SH-SY5Y (cell line): ENCODE measurements around the gene GPBP1.

ENCODE experiments used
- GATA2 ChIP-seq: IDR thresholded peaks from 2 replicates; pipeline ENCODE4 v1.6.1; 2011; ENCODE audit warnings: mild to moderate bottlenecking, low read depth, low read length
- GATA3 ChIP-seq: IDR thresholded peaks from 2 replicates; pipeline ENCODE4 v1.6.1; 2011; ENCODE audit warnings: low read depth, mild to moderate bottlenecking, low read length, moderate library complexity

- TF ChIP-seq GATA2 (no peak), GATA3 (no peak)
Observed at GRCh38 chr5:57302643-57303042, 128.8 kb downstream of the GPBP1 start.
